ENCODE results near the gene SLC8A1.

DNA sequence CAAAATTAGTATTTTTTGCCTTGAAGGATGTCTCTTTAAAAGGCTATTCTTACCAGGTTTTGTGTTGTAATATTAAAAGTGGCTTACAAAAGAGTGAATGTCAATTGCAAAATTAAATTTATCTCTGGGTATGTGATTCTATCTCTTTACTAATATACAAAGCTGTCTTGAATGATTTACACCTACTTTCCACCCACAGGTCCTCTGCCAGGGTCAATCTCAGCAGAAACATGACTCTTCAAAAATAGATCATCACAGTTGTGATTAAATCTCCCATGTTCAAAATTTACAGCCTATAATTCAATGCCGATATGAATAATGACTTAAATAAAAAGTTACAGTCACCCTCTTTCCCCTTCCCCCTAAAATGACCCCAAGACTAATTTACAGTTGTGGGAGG, 78.8 kb downstream of the SLC8A1 start:
- TF ChIP-seq, protein P1, sequence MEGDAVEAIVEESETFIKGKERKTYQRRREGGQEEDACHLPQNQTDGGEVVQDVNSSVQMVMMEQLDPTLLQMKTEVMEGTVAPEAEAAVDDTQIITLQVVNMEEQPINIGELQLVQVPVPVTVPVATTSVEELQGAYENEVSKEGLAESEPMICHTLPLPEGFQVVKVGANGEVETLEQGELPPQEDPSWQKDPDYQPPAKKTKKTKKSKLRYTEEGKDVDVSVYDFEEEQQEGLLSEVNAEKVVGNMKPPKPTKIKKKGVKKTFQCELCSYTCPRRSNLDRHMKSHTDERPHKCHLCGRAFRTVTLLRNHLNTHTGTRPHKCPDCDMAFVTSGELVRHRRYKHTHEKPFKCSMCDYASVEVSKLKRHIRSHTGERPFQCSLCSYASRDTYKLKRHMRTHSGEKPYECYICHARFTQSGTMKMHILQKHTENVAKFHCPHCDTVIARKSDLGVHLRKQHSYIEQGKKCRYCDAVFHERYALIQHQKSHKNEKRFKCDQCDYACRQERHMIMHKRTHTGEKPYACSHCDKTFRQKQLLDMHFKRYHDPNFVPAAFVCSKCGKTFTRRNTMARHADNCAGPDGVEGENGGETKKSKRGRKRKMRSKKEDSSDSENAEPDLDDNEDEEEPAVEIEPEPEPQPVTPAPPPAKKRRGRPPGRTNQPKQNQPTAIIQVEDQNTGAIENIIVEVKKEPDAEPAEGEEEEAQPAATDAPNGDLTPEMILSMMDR (conservative IDR thresholded peaks at IDR 0.05; ENCODE audit: low read depth, low read length) = no peak
- TF ChIP-seq EZH2 (IDR thresholded peaks at IDR 0.05; ENCODE audit: borderline replicate concordance, low read depth, low read length, poor library complexity, severe bottlenecking) = no peak
